GM19035 (cell line): ENCODE measurements around the gene MINDY3.
A peak's percentile ranks its signal among the peaks of the same experiment; 100 is the strongest.
"Not testable (repeated sequence)": the region's sequence is repeated elsewhere in the genome, so short reads cannot be mapped to it uniquely, and the experiment has no call there.

ENCODE experiments used
- ATAC-seq: cut with Tn5 transposase; IDR thresholded peaks from one replicate; pipeline ENCODE4 v1.9.1; 2021; ENCODE audit not compliant: unreplicated experiment

The MINDY3 gene

DNA sequence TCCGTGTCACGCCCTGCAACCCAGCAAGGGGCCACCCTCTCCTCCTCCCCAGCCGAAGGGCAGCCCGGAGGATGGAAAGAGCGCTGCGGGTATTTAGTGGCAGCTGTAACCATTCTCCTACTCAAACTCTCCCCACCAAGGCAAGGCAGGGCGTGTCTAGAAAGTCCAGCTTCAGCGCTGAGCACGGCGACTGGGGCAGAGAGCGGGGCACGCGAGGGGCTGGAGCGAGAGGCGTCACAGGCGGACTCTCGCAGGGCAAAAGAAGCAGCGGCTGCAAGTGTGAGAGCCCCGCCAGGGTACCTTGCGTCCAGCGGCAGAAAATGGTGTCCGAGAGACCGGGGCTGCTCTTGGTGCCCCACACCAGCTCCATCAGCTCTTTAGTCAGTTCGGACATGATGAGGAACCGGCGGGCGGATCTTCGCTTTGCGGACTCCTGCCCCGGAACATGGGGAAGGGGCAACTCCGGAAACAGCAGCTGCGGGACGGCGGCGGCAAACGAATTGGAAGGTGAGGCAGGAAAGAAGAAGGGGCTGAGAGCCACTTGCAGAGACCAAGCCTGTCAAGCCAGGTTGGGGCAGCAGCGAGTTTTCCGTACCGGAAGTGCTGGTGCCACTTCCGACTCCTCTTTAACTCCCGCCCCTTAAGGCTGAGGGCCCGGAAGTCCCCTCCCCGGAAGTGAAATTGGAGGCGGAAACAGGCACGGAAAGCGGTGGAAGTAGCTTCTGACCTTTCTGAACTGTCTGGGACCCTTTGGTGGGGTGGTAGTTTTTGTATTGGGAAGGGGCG lies at the start of gene MINDY3:
TSS of gene MINDY3 (minus strand) at position 602 of the 786 bp plus-strand sequence. CDS start at position 394, 208 bp downstream.
- ATAC-seq, result peak; percentile 97

DNA sequence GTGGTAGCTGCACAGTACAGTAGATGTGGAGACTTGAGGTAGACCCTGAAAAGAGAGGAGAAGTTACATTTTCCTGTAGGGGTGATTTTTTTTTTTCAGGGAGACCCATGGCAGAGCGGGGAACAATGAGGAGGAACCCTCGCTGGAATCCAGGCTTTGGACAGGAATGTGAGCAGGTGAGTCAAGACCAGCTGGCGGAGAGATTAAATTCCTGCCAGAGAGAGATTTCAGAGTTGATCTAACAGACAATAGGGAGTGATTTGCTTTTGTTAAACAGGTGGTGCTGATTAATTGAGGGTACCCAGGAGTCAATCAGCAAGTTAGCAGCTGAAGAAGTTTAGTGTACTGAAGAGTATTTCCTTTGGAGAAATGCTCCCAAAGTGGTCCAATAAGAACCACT lies 41.6 kb upstream of the MINDY3 start:
- ATAC-seq, result no peak

DNA sequence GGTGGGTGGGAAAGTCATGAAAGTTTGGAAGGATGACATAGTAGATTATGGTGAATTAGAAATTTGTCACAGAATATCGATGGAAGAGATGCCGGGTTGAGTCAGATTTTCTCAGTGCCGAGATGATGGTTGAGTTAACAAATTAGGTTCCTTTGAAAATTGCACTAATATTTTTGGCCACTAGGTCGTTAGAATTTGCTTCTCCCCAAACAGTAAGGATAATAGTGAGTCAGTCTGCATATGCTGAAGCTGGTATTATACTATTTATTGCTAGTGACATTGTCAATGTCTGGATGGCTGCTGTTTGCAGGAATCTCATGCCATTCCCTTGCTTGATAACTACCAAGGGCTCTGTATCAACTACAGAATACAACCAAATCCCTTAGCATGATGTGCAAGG lies 37.7 kb upstream of the MINDY3 start:
- ATAC-seq, result no peak

GRCh38 chr10:15897287-15897686 lies 37.0 kb upstream of the MINDY3 start:
- ATAC-seq, result no peak

DNA sequence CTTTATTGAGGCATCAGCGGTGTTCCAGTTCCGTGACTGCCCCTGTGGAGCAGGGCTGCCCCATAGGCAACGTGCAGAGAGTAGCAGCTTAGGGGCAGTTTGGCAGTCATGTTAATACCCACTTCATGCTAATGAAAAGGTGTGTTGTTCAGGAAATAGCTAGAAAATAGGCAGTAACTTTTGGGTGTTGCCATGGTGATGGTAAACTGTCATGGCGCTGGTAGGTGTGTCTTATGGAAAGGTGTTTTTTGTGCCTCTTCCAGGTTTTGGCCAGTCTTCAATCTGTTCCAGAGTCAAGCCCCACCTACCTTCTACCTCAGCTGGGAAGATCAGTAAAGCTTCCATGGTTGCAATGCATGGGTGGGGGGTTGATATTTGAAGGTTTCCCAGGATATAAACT lies 36.3 kb upstream of the MINDY3 start:
- ATAC-seq, result no peak

- no peak for ATAC-seq
Observed at GRCh38 chr10:15884447-15884846, 24.1 kb upstream of the MINDY3 start.

- no peak for ATAC-seq
Observed at GRCh38 chr10:15881542-15881941, 21.2 kb upstream of the MINDY3 start.

DNA sequence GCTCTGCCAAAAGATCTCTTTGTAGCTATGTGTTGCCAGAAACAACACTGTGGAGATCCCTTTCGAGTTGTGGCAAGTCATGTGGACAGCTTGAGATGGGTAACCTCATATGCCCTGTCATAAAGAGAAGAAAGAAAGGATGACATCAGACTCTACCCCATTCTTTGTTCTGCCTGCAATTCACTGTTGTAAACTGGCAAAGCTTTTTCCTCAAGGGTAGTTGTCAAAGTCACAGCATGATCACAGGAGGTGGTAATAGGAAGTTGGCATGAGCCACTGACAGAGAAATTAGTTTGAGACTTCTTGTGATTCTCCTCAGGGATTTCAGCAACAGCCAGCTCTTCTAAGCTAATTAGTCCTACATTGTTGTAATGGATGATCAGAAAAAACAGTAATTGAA lies 19.4 kb upstream of the MINDY3 start:
- no peak for ATAC-seq

DNA sequence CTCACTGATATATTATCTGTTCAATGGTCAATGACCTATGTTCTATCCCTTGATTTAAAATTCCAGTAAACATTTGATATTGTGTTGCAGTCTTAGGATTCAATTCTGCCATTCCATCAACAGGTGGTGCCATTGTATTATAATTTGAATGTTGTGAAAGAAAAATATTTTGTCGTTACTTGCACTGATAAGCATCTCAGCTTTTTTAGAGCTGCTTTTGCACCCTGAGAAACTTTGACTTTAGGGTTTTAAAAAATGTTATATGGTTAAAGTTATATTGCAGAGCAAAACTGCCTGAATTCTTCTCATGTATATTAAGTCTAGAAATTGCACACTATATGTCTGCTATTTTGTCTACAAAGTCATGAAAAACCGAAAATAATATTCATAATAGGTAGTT lies 18.8 kb upstream of the MINDY3 start:
- ATAC-seq, result no peak

DNA sequence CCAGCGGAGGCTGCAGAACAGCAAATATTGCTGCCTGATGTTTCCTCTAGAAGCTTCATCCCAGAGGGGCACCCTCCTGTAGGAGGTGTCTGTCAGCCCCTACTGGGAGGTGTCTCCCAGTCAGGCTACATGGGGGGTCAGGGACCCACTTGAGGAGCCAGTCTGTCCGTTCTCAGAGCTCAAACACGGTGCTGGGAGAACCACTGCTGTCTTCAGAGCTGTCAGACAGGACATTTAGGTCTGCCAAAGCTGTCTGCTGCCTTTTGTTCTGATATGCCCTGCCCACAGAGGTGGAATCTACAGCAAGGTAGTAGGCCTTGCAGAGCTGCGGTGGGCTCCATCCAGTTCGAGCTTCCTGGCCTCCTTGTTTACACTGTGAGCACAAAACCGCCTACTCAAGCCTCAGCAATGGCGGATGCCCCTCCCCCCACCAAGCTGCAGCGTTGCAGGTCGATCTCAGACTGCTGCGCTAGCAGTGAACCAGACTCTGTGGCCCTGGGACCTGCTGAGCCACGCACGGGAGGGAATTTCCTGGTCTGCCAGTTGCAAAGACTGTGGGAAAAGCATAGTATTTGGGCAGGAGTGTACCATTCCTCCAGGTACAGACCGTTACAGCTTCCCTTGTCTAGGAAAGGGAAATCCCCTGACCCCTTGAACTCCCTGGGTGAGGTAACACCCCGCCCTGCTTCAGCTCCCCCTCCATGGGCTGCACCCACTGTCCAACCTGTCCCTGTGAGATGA lies 17.7 kb upstream of the MINDY3 start:
- no peak for ATAC-seq

- ATAC-seq, result not testable (repeated sequence)
Observed at GRCh38 chr10:15876274-15876673, 16.0 kb upstream of the MINDY3 start.

DNA sequence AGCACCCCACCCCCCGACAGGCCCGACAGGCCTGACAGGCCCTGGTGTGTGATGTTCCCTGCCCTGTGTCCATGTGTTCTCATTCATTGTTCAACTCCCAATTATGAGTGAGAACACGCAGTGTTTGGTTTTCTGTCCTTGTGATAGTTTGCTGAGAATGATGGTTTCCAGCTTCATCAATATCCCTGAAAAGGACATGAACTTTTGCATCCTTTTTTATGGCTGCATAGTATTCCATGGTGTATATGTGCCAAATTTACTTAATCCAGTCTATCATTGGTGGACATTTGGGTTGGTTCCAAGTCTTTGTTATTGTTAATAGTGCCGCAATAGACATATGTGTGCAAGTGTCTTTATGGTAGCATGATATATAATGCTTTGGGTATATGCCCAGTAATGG lies 12.3 kb upstream of the MINDY3 start:
- ATAC-seq, result not testable (repeated sequence)

DNA sequence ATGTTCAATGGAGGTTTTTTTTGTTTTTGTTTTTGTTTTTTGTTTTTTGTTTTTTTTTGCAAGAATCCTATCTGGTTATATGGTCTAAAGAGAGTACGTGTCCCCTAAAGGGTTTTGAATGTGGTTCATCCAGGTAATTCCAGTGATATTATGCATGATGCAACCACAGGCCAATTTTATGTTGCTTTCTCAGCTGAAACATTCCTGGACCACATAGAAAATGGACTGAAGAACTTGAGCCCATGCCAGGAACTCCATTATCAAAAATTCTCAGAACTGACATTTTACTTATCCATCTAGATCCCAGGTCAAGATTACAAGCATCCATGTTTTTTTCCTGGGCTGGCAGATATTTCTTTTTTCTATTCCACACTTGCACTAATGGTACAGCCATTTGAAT lies 11.5 kb upstream of the MINDY3 start:
- no peak for ATAC-seq

DNA sequence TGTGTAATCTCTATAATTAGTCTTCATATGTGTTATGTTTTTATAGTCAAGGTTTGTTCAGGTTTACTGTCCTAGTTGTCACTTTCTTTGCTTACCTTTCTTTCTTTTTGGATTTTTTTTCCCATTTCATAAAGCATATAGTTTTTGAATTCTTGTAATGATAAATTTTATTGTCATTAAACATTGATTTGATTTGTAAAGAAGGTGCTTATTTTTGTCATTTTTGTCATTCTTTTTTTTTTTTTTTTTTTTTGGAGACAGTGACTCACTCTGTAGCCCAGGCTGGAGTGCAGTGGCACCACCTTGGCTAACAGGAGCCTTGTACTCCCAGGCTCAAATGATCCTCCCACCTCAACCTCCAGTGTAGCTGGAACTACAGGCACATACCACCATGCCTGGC lies 9.6 kb upstream of the MINDY3 start:
- ATAC-seq, result no peak

GRCh38 chr10:15868006-15868405 lies 7.7 kb upstream of the MINDY3 start:
- ATAC-seq, result no peak

GRCh38 chr10:15865304-15865703 lies 5.0 kb upstream of the MINDY3 start:
- no peak for ATAC-seq

DNA sequence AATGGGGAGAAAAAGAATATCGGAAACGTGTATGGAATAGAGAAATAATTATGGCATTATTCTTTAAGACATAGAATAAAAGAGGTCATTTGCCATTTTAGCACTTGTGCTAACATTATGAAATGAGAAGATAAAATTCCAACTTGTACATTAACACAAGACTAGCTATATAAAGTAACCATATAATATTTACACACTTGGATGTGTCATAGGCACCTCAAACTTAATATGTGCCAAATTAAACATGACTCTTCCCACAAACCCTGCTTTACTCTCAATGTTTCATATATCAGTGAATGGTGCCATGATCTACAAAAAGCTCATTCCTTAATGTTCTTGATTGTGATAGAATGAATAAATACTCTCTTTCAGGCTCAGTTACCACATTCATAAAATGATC lies 4.1 kb upstream of the MINDY3 start:
- no peak for ATAC-seq

GRCh38 chr10:15863733-15864132 lies 3.4 kb upstream of the MINDY3 start:
- no peak for ATAC-seq

GRCh38 chr10:15863323-15863722 lies 3.0 kb upstream of the MINDY3 start:
- no peak for ATAC-seq

DNA sequence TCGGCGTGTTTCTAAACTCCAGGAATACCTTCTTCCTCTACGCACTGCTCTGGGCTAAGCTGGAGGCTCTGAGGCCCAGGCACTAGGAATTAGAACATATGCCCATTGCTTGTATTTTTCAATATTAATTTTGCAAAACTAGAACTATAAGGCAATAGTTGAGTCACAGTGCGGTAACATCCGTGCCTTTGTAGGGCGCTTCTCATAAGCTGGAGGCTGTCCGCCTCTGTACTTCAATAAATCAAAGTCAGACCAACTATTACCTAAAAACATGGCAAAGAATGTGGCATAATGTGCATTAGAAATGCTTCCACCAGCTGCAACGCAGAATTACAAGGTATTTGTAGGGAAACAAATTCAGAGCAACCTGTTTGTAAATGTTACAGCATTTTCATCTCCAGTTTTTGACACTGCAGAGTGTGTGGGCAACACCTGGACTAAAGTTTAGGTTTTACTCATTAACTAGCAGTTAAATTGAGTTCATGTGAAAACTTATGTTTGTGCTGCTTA lies 440 bp upstream of the MINDY3 start:
- no peak for ATAC-seq

DNA sequence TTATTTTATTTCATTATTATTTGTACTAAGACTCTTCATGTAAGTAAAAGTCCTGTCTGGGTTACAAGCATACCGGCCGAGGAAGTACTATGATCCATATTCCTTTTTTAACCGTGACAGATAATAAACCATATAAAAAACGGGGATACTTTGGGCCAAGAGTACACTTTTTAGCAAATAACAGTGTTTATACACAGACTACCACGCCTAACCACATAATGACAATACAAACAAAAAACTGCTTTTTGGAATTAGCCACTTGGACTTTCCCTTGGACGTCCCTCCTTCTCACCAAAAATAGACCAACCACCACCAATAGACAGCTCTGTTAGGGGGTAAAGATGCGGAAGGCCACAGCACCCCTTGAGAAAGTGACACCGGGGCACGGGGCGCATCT lies 800 bp downstream of the MINDY3 start:
- ATAC-seq, result no peak

GRCh38 chr10:15858861-15859281 lies 1.4 kb downstream of the MINDY3 start:
- ATAC-seq, result no peak
